ENCODE data around the gene ALKBH5. TPM values are rescaled to one million over a fixed set of nuclear protein-coding genes. Genes with fewer than 3 reads are reported as not detected.

The ALKBH5 gene
- total and polyA plus RNA-seq, 9 of the 15 experiments (the other 6 are each of a cell fraction or from before 2014, with no cell fraction given) = 11.4 to 70.0 (median 47.4) TPM

DNA sequence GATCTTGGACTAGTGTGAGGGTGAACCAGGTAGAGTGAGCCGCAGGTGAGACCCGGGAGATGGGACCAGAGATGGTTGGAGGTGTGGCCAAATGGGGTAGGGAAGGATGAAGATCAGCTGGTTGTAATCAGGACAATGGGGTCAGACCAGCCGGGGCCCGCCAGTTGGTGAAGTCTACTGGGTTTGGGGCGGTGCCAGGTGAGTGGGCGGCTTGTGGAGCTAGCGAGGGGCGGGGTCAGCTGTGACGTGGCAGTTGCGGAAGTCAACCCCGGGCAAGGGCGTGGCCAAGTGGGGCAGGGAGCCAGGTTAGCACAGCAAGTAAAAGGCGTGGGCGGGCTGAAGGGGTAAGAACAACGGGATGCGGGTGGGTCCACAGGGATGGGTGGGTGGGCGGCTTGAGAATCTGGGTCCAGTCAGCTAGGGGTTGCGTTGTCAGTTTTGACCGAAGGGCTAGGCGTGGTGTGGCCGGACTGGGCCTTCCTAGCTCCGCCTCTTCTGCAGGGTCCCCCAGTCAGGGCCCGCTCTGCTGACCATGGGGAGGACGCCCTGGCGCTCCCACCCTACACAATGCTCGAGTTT, 25.5 kb upstream of the ALKBH5 start (continued):
- TF ChIP-seq CREB1 (IDR thresholded peaks at IDR 0.05) (peak; percentile 79; the same call in 1 of the 2 replicates), CREB1 (CRISPR knock-in tag; IDR thresholded peaks at IDR 0.05) (peak; percentile 81), CC2D1A (IDR thresholded peaks at IDR 0.05) (no peak), RHOXF2B (CRISPR knock-in tag; conservative IDR thresholded peaks at IDR 0.05) (no peak), NONO (IDR thresholded peaks at IDR 0.05; ENCODE audit: low read depth in 2 of 2, low read length in 1 of 2) (no peak), POLR2H (tag; IDR thresholded peaks at IDR 0.05; ENCODE audit: low read depth) (no peak), ZNF184 (CRISPR knock-in tag; IDR thresholded peaks at IDR 0.05) (no peak), CREM (IDR thresholded peaks at IDR 0.05; ENCODE audit: low read depth) (peak; percentile 94), ZNF121 (CRISPR knock-in tag; conservative IDR thresholded peaks at IDR 0.05) (no peak), HLTF (IDR thresholded peaks at IDR 0.05) (no peak), MED1 (CRISPR knock-in tag; IDR thresholded peaks at IDR 0.05; ENCODE audit: borderline replicate concordance) (no peak), GABPA (tag; conservative IDR thresholded peaks at IDR 0.05; ENCODE audit: low read depth) (0 out of 2 replicates have a peak, but pooled peaks have one; percentile 33), NUFIP1 (IDR thresholded peaks at IDR 0.05; ENCODE audit: partially characterized antibody) (no peak), SMAD1 (IDR thresholded peaks at IDR 0.05; ENCODE audit: low read depth, low read length, partially characterized antibody) (no peak), CEBPG (CRISPR knock-in tag; IDR thresholded peaks at IDR 0.05) (0 out of 2 replicates have a peak, but pooled peaks have one; percentile 7), CEBPG (tag; conservative IDR thresholded peaks at IDR 0.05 in 1 of 2, IDR thresholded peaks at IDR 0.05 in 1 of 2) (no peak), TCF3 (CRISPR knock-in tag; IDR thresholded peaks at IDR 0.05) (no peak), SIX5 (IDR thresholded peaks at IDR 0.05; ENCODE audit: borderline replicate concordance in 1 of 2, insufficient read depth in 1 of 2, low read depth in 1 of 2, low read length in 2 of 2) (no peak), ELF1 (tag; IDR thresholded peaks at IDR 0.05) (0 out of 2 replicates have a peak, but pooled peaks have one; percentile 49), SLC30A9 (CRISPR knock-in tag; IDR thresholded peaks at IDR 0.05) (no peak), ZNF717 (CRISPR knock-in tag; IDR thresholded peaks at IDR 0.05) (no peak), KAT2B (IDR thresholded peaks at IDR 0.05; ENCODE audit: low read depth, low read length) (no peak), SOX6 (IDR thresholded peaks at IDR 0.05) (no peak), SMARCA4 (IDR thresholded peaks at IDR 0.05) (no peak), SIRT6 (IDR thresholded peaks at IDR 0.05; ENCODE audit: low read depth, low read length) (no peak), TCF7 (IDR thresholded peaks at IDR 0.05; ENCODE audit: borderline replicate concordance) (no peak)
- TF ChIP-seq, protein P1, sequence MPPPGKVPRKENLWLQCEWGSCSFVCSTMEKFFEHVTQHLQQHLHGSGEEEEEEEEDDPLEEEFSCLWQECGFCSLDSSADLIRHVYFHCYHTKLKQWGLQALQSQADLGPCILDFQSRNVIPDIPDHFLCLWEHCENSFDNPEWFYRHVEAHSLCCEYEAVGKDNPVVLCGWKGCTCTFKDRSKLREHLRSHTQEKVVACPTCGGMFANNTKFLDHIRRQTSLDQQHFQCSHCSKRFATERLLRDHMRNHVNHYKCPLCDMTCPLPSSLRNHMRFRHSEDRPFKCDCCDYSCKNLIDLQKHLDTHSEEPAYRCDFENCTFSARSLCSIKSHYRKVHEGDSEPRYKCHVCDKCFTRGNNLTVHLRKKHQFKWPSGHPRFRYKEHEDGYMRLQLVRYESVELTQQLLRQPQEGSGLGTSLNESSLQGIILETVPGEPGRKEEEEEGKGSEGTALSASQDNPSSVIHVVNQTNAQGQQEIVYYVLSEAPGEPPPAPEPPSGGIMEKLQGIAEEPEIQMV (tag; conservative IDR thresholded peaks at IDR 0.05; ENCODE audit: low read depth) = no peak
- TF ChIP-seq, protein P2, sequence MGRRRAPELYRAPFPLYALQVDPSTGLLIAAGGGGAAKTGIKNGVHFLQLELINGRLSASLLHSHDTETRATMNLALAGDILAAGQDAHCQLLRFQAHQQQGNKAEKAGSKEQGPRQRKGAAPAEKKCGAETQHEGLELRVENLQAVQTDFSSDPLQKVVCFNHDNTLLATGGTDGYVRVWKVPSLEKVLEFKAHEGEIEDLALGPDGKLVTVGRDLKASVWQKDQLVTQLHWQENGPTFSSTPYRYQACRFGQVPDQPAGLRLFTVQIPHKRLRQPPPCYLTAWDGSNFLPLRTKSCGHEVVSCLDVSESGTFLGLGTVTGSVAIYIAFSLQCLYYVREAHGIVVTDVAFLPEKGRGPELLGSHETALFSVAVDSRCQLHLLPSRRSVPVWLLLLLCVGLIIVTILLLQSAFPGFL (CRISPR knock-in tag; IDR thresholded peaks at IDR 0.05) = no peak
- TF ChIP-seq, protein P3, sequence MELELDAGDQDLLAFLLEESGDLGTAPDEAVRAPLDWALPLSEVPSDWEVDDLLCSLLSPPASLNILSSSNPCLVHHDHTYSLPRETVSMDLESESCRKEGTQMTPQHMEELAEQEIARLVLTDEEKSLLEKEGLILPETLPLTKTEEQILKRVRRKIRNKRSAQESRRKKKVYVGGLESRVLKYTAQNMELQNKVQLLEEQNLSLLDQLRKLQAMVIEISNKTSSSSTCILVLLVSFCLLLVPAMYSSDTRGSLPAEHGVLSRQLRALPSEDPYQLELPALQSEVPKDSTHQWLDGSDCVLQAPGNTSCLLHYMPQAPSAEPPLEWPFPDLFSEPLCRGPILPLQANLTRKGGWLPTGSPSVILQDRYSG (tag; conservative IDR thresholded peaks at IDR 0.05; ENCODE audit: low read depth) = no peak; the same call in 1 of the 2 replicates
